NCI-H510A (cell line): ENCODE measurements around the gene FOSB.
"Not testable (repeated sequence)": the region's sequence is repeated elsewhere in the genome, so short reads cannot be mapped to it uniquely, and the experiment has no call there.

Experiments used
- DNase-seq: peaks from one replicate; lab custom pipeline; 2025; lab: John Stamatoyannopoulos, UW

Gene FOSB

DNA sequence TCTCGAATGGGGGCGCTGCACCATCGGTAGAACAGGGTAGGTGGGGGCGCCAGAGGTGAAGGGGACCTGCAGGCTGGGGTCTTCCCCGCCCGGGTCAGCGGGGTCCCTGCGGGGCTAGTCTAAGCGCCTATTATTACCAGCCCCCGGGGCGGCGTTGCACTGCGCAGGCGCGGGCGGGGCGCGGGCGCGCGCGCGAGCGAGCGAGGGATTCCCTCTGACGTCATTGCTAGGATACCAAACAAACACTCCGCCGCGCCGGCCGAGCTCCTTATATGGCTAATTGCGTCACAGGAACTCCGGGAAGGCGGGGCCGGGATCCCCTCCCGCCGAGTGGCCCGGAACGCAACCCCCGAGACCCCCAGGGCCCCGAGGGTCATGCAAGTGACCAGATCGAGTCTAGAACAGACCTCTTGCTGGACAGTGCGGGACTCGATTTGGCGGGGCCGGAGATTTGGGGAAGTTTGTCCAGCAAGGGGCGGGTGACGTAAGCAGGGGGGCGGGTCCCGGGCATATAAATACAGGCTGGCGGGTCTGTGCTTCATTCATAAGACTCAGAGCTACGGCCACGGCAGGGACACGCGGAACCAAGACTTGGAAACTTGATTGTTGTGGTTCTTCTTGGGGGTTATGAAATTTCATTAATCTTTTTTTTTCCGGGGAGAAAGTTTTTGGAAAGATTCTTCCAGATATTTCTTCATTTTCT is at the start of gene FOSB:
FOSB (plus strand) TSS at position 541 of the 703 bp plus-strand sequence. CDS start 591 bp downstream, outside the sequence.
- DNase-seq: peak; percentile 94

DNA sequence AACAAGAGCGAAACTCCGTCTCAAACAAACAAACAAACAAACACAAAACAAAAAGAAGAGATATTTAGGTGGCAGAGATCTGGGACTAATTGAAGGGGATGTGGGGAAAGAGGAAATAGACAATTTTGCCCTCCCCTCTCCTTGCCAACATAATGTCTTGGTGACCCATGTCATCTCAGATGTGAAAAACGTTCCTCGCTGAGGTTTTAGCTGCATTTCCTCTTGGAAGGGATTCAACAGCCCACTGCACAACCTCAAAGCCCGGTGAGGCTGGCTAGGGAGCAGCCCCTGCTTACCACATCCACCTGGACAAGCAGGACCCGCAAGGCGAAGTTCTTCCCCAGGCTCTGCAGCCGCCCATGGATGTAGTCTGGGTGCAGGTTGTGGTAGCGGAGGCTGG is 49.0 kb upstream of the FOSB start:
- no peak for DNase-seq

DNA sequence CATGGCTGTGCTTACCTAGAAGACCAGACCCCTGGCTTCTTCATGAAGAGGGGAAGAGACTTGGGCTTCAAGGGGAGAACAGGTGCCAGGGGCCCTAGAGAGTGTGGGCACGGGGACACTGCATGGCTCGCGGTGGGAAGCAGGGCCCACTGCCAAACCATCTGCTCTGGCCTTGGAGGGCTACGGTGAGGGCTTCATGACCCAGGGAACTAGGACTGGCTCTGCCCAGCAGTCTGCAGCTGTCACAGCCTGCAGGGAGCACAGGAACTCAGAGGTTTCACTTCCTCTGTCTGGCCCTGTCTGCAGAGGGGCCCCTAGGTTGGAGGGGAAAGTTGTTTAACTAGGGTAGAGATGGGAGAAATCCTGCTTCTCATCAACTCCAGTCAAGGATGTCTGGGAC is 48.4 kb upstream of the FOSB start:
- DNase-seq: no peak

DNA sequence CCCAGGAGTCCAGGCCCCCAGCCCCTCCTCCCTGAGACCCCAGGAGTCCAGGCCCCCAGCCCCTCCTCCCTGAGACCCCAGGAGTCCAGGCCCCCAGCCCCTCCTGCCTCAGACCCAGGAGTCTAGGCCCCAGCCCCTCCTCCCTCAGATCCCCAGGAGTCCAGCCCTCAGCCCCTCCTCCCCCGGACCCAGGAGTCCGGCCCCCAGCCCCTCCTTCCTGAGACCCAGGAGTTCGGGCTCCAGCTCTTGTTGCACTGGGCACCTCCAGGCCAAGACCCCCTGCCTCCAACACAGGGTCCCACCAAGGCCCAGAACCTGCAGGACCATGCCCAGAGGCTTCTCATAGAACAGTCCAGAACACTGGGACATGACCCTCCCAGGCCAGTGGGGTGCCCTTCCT is 47.9 kb upstream of the FOSB start:
- no peak for DNase-seq

DNA sequence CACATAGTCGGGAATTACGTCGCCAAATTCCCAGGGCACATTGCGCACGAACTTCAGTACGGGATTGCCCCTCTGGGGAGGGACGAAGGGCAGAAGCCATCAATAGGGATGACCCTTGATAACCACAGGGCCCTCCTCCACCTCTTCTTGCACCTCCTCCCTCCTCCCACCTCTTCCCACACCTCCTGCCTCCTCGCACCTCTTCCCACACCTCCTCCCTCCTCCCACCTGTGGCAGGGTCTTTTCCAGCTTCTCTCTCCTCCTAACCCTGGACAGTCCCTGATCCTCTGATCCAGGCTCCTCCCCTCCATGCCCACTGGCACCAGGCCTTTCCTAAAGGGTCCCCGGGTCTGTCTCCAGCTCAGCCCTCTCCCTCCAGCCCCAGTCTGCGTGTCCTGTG is 47.4 kb upstream of the FOSB start:
- no peak for DNase-seq

DNA sequence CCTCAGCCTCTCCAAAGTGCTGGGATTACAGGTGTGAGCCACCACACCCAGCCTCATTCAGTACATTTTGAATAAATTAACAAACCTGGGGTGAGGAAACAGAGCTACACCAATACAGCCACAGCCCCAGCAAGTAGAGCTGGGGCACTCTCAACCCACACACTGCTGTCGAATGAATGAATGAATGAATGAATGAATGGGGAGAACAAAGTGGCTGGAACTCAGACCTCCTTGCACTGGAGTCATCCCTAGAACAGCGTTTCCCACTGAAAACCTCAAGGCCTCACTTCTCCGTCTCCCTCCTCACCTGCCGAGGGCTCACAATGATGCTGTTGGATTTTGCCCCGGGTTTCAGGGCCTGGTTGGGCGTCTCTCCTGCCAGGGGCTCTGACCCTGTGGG is 46.9 kb upstream of the FOSB start:
- DNase-seq: no peak

DNA sequence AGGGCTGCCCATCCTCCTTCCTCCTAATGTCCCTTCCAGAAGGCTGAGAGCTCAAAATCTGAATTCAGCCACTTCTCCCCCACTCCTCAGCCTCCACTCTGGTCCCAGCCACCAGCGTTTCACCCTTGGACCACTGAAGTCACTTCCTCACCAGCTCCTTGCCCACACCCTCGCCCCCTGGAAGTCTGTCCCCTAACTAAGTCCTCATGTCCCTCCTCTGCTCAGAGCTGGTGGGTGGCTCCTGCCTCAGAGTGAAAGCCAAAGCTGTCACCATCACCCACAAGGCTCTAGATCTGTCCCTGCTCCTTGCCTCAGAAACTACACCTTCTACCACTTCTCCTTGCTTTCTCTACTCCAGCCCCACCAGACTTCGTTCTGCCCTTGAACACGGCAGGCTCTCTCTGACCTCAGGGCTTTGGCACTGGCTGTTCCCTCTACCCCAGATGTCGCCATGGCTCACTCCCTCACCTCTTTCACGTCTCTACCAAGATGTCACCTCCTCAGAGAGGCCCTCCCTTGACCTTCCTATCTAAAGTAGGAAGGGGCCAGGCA is 45.8 kb upstream of the FOSB start:
- no peak for DNase-seq

DNA sequence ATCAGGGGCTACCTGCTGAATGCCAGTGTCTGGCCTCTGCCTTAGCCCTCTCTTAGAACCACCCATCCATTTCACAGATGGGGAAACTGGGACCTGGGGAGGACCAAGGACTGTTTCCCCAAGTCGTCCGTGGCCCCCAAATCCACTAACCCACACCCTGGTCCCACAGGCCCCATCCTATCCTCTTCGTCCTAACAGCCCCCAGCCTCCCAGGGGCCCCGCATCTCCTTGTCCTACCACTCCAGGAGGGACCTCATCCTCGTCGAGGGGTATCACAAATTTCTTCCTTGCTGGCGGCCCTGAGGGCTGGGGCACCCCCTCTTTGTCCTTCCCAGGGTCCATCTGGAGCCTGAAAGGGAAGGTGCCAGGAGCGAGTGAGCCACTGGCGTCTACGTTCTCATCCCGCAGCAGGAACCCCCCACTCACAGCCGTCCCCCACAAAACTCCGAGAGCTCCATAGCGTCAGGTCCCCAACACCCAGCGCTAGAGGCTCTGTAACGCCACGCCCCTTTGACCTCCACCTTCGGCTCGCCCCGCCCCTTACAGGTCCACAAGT is 44.7 kb upstream of the FOSB start:
- no peak for DNase-seq

DNA sequence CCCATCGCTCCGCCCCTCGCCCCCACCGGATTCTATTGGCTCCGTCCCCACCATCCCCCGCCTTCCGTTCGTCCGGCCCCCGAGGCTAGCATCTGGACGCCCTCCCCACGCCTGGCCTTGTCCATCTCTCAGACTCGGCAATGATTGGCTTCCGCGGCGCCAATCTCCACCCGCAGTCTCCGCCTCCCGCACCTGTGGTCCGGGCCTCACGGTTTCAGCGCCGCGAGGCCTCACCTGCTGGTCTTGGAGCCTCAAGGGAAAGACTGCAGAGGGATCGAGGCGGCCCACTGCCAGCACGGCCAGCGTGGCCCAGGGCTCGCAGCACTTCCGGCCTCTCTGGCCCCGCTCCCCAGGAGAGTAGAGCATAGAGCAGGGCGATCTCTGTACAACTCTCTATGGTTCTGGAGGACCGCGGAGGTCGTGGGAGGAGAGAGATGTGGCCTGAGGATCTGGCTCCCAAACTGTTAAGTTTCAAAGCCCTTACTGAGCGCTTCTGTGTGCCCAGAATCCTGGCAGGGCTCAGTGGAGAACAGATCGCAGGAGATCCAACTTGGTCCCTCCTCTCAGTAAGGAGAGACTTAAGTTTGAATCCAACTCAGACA is 44.1 kb upstream of the FOSB start, which contains the start of gene ERCC1:
ERCC1 (minus strand) TSS at position 329 of the 602 bp plus-strand sequence. CDS start 543 bp downstream, outside the sequence.
- DNase-seq: peak; percentile 98

DNA sequence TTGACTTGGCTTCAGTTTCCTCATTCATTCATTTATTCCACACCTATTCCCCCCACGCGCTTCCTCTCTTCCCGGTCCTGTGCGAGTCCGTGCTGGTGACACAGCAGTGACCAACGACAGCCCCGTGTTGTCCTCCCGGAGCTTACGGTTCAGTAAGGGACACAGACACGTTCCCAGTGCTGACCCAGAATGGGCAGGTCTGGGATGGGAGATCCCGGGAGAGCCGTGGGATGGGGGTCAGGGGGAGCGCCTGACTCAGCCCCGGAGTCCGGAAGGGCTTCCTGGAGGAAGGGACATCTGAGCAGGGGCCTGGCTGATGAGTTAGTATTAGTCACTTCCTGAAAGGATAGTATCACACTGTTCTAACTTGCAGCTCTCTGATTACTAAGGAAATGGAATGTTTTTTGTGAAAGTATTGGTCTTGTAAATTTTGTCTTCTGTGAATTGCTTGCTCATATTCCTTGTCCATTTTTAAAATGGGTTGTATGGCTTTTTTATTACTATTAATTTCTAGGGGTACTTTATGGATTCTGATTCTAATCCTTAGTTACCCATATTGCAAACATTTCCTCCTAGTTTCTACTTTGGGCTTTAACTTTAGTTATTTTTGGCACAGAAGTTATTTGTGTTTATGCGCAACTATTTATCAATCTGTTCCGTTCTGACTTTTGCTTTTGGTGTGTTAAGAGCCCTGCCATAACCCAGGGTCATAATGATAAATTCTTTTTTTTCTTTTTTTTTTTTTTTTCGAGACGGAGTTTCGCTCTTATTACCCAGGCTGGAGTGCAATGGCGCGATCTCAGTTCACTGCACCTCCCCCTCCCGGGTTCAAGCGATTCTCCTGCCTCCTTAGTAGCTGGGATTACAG is 43.4 kb upstream of the FOSB start:
- no peak for DNase-seq

DNA sequence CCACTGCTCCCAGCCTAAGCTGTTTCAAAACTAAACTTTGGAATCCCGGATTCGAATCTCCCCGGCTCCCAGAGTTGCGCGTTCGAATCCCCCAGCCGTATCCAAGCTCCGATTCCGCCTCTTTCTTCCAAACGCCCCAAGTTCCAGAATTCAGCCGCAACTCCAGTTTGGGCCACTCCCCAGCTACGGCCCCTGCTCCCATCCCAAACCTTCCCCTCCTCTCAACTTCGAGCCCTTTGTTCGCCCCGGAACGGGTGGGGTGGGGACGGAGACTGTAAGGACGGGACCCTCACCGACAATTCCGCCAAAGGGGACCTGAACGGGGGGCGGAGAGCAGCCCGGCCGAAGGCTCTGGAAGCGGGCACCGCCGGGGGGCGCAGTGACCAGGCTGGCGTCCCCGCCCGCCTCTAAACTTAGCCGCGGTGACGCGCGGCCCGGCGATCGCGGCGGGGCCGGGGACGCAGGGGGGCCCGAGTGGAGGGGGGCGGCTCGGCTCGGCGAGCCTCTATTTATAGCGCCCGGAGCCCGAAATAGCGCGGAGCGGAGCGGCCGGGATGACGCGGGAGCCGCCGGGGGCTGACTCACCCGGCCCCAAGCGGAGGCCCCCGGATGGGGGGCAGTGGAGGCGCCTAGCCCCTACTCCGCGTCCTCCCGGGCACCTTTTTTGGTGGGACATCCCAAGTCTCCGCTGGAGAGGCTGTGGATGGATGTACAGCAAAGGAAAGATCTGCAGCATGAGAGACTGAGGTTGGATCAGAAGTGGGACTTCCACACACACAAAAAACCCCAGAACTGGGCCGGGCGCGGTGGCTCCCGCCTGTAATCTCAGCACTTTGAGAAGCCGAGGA is 39.2 kb upstream of the FOSB start:
- no peak for DNase-seq

DNA sequence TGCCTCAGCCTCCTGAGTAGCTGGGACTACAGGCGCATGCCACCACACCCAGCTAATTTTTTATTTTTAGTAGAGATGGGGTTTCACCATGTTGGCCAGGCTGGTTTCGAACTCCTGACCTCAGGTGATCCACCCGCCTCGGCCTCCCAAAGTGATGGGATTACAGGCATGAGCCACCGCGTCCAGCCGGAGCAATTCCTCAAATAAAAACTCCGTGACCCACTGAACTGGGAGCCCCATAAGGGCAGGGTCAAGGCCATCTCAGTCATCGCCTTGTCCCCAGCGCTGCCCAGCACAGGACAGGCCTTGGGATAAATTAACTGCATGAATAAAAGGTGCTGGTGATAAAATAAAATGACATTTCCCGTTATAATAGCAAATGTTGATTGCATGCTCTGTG is 37.9 kb upstream of the FOSB start:
- not testable (repeated sequence) for DNase-seq

DNA sequence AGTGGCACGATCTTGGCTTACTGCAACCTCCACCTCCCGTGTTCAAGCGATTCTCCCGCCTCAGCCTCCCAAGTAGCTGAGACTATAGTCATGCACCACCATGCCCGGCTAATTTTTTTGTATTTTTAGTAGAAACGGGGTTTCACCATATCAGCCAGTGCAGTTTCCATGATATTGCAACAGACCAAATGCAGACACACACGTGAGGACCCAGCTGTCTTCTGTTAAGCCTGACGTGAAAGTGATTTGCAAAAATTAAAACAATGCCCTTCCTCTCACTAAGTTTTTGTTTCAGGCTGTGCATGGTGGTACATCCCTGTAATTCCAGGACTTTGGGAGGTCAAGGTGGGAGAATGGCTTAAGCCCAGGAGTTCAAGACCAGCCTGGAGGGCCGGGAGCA is 36.8 kb upstream of the FOSB start:
- DNase-seq: not testable (repeated sequence)

DNA sequence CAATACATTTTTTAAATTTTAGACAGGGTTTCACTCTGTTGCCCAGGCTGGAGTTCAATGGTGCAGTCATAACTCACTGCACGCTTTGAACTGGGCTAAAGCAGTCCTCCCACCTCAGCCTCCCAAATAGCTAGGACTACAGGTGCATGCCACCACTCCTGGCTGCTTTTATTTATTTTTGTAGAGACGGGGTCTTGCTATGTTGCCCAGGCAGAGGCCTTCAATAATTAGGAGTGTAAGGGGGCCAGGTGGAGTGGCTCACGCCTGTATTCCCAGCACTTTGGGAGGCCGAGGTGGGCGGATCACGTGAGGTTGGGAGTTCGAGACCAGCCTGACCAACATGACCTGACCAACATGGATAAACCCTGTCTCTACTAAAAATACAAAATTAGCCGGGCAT is 35.3 kb upstream of the FOSB start:
- not testable (repeated sequence) for DNase-seq

DNA sequence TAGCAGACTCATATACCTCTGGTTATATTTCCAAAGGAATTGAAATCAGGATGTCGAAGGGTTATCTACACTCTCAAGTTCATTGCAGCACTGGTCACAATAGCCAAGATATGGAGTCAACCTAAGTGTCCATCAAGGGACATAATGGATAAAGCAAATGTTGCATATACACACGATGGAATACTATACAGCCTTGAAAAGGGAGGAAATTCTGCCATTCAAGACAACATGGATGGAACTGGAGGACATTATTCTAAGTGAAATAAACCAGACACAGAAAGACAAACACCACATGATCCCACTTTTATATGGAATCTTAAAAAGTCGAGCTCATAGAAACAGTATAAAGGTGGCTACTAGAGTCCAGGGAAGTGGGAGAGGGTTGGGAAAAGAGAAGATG is 30.5 kb upstream of the FOSB start:
- no peak for DNase-seq

DNA sequence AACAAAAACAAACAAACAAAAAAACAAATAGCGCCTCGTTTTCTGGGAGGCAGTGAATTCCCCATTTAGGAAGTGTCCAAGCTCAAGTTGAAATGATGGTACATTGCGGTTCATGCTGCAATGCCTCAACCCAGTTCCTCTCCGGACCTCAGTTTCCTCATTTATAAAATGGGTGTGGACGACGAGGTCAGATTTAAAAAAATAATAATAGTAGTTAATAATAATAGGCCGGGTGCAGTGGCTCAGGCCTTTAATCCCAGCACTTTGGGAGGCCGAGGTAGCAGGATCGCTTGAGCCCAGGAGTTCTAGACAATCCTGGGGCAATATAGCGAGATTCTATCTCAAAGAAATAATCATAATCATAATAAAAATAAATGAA is 28.6 kb upstream of the FOSB start:
- no peak for DNase-seq

DNA sequence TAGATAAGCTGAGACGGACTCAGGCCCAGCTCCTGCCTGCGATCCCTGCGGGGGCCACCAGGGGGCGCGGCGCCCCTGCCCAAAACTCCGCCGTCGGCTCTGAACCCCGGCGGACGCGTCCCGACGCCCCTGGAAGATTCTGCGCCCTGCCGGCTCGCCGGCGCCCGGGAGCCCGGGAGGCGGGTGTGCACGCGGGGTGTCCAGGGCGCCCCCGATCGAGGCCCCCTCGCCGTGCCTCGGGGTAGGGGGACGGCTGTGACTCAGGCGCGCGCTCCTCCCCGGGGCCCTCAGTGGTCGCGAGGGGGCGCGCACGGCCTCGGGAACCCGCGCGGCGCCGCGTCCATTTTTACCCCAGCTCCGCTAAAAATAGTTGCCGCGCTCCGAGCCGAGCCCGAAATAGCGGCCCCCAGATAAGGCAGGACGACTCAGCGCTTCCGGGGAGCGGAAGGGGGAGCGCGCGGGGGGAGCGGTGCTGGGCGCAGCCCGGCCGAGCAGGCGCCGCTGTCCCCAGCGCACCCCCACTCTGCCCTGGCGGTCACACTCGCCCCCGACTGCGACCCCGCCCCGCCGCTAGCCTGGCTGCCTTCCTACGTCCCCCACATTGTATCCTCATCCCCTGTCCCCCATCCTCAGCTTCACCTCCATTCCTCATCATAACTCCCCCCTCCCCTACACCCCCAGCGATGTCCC is 28.1 kb upstream of the FOSB start:
- DNase-seq: peak; percentile 58

DNA sequence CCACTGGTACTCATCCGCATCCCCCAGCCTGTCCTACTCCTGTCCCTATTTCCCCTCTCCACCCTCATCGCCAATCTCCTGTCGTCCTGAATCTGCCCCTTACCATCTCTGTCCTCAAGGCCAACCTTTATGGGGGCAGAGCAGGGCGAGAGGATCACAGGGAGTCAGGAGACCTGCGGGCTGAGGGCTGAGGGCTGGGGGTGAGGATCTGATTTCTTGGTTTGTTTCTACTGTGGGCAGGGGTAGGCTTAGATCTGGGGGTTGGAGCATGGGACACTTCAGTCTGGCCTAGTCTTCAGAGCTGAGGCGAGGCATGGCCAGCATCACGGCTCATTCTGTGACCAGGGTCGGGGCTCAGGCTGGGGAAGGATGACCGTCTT is 27.5 kb upstream of the FOSB start:
- no peak for DNase-seq

DNA sequence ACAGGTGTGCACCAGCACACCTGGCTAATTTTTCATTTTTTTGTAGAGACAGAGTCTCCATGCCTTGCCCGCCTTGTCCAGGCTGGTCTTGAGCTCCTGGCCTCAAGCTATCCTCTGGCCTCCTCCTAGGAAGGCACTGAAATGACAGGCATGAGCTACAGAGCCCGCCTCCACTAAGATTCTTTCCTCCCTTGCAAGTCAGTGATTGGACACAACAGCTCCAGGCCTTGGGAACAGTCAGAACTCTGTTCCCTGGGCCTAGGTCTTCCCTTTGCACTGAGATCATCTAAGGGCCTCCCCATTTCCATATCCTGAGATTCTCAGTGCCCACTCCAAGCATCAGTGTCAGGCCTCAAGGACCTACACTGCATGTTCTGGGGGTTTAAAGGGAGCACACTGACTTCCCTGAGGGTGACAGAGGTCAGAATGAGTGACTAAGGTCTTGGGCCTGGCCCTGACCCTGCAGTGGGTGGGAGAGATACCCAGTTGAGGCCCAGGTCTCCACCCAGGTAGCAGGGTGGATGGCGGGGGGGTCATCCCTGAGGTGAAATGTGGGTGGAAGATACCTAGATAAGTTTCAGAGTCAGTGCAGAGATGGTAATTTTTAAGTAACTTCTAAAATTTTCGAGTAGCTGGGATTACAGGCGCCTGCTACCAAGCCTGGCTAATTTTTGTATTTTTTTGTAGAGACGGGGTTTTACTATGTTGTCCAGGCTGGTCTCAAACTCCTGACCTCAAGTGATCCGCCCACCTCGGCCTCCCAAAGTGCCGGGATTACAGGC is 26.7 kb upstream of the FOSB start:
- DNase-seq: no peak

DNA sequence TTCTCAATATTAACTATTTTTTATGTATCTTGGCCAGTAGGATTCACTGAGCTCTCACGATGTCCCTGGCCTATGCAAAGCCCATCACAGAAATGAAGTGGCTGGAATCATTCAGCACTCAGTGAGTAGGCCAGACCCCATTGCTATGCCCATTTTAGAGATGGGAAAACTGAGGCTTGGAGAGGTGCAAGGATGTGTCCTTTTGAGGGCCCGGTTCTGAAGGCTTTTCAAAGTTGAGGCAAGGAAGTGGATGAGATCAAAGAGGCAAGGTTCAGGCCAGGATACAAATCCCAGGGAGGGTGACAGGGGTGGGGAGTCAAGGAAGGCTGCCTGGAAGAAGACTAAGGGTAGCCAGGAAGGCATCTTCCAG is 25.4 kb upstream of the FOSB start:
- no peak for DNase-seq
